Measurements from ENCODE around the gene PDE4B. TPM values are rescaled to one million over a fixed set of nuclear protein-coding genes. Genes with fewer than 3 reads are reported as not detected.

PDE4B gene
- total and polyA plus RNA-seq, 7 donors, result 1.6 to 17.2 (median 10.7) TPM

- Histone ChIP-seq H3K9me3 (no peaks in the 10 kb centered on the region), H3K4me1 (peaks cover 0 to 33% (median 23%) of the 10 kb centered on the region in 4 donors), H3K4me3 (no peak overlapping the region), H3K27ac (peak overlapping the region; percentile 50 to 89 (median 78)), H3K27me3 (no peaks in the 10 kb centered on the region), H3K36me3 (no peaks in the 10 kb centered on the region)
- intact Hi-C loops (cut with DNase I), result no loop called here
- no peak for DNase-seq
- 60 to 97% methylated on average over 5 of the region's 5 CpGs for WGBS, 2 donors
- TF ChIP-seq POLR2A (IDR thresholded peaks at IDR 0.05), result no peak
- no peak for TF ChIP-seq CTCF (IDR thresholded peaks at IDR 0.05)
- TF ChIP-seq POLR2AphosphoS5 (IDR thresholded peaks at IDR 0.05), result no peak
- TF ChIP-seq EP300 (IDR thresholded peaks at IDR 0.05), result no peak
These were observed 544.6 kb downstream of the PDE4B start for GRCh38 chr1:66337249-66337648.

- H3K27ac ChIP-seq, result peak overlapping the region in 1 of 4 donors; percentile 6
- intact Hi-C loops (cut with DNase I), result no loop called here
- no peak for DNase-seq
- no peaks in the 10 kb centered on the region for H3K27me3 ChIP-seq
- H3K4me3 ChIP-seq, result no peak overlapping the region
- no peak for TF ChIP-seq POLR2A (IDR thresholded peaks at IDR 0.05)
- TF ChIP-seq POLR2AphosphoS5 (IDR thresholded peaks at IDR 0.05), result peak in 1 of 4 donors; percentile 34
- H3K9me3 ChIP-seq, result no peaks in the 10 kb centered on the region
- peaks cover 0 to 8% (median 6%) of the 10 kb centered on the region in 4 donors for H3K4me1 ChIP-seq
- H3K36me3 ChIP-seq, result no peaks in the 10 kb centered on the region
- WGBS, 2 donors, result 8 to 19% methylated on average over 2 of the region's 2 CpGs
These were observed 547.2 kb downstream of the PDE4B start for GRCh38 chr1:66339944-66340343.

- TF ChIP-seq POLR2AphosphoS5 (IDR thresholded peaks at IDR 0.05) (no peak), CTCF (IDR thresholded peaks at IDR 0.05) (no peak), POLR2A (IDR thresholded peaks at IDR 0.05) (no peak), EP300 (IDR thresholded peaks at IDR 0.05) (no peak)
- H3K4me1 ChIP-seq, result peaks cover 0 to 8% (median 0%) of the 10 kb centered on the region in 4 donors
- no peak overlapping the region for H3K4me3 ChIP-seq
- no peak overlapping the region for H3K27ac ChIP-seq
- no peaks in the 10 kb centered on the region for H3K36me3 ChIP-seq
- H3K27me3 ChIP-seq, result no peaks in the 10 kb centered on the region
- H3K9me3 ChIP-seq, result no peaks in the 10 kb centered on the region
- WGBS, 2 donors, result 84 to 87% methylated on average over 1 of the region's 1 CpG
- DNase-seq, result no peak
- intact Hi-C loops (cut with DNase I), result no loop called here
These were observed 548.9 kb downstream of the PDE4B start for GRCh38 chr1:66341446-66342089.

GRCh38 chr1:66342707-66343106 is 550.0 kb downstream of the PDE4B start:
- DNase-seq, result no peak
- intact Hi-C loops (cut with DNase I), result no loop called here
- Histone ChIP-seq H3K36me3 (no peaks in the 10 kb centered on the region), H3K9me3 (no peaks in the 10 kb centered on the region), H3K27me3 (no peaks in the 10 kb centered on the region), H3K4me1 (peaks cover 0 to 8% (median 0%) of the 10 kb centered on the region in 4 donors), H3K27ac (no peak overlapping the region), H3K4me3 (no peak overlapping the region)
- 89 to 91% methylated on average over 7 of the region's 7 CpGs for WGBS, 2 donors
- TF ChIP-seq POLR2A (IDR thresholded peaks at IDR 0.05), result no peak
- no peak for TF ChIP-seq EP300 (IDR thresholded peaks at IDR 0.05)
- no peak for TF ChIP-seq POLR2AphosphoS5 (IDR thresholded peaks at IDR 0.05)
- TF ChIP-seq CTCF (IDR thresholded peaks at IDR 0.05), result no peak

GRCh38 chr1:66343569-66344325 is 551.1 kb downstream of the PDE4B start:
- no peak for TF ChIP-seq POLR2AphosphoS5 (IDR thresholded peaks at IDR 0.05)
- TF ChIP-seq EP300 (IDR thresholded peaks at IDR 0.05), result no peak
- TF ChIP-seq POLR2A (IDR thresholded peaks at IDR 0.05), result no peak
- TF ChIP-seq CTCF (IDR thresholded peaks at IDR 0.05), result no peak
- H3K27ac ChIP-seq, result no peak overlapping the region
- no peaks in the 10 kb centered on the region for H3K36me3 ChIP-seq
- 95 to 97% methylated on average over 1 of the region's 1 CpG for WGBS, 2 donors
- peaks cover 0 to 8% (median 0%) of the 10 kb centered on the region in 4 donors for H3K4me1 ChIP-seq
- intact Hi-C loops (cut with DNase I), result no loop called here
- no peak overlapping the region for H3K4me3 ChIP-seq
- no peak for DNase-seq
- H3K27me3 ChIP-seq, result no peaks in the 10 kb centered on the region
- H3K9me3 ChIP-seq, result no peaks in the 10 kb centered on the region

All from sigmoid colon (tissue), 7 donors.